ENCODE data around the gene COL4A1. TPM values are rescaled to one million over a fixed set of nuclear protein-coding genes. Genes with fewer than 3 reads are reported as not detected.

COL4A1 gene
- total RNA-seq, 2 donors from 2014 or later: 19.6 to 65.3 TPM

DNA sequence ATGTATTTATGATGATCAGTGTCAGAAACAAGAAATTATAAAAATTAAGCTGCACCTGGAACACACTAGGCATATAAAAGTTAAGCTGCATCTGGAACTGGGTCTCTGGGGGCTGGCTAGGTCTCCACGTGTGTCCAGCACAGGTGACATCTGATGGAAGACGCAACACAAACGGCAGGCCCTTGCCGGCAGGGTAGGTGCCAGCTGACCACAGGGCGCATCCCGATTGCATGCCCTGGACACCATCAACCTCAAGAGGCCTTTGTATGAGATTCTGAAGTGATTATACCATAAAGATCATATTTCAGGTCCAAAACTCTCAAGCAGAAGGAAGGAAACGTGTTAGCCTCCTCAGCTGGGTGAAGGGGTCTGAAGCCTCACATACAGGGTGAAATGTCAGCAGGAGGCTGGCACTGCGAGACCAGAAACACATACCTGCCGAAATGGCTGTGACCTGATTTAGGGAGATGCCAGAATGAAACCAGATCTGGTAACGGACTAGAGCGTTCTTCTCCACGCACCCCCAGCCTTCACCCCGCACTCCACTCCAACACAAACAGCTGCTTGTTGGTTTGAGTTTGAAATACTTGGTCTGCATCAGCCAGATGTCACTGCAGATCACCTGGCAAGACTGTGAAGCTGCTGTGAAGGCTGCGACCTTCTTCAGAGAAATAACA, 37.3 kb downstream of the COL4A1 start:
- no peak for DNase-seq
- ATAC-seq: no peak

DNA sequence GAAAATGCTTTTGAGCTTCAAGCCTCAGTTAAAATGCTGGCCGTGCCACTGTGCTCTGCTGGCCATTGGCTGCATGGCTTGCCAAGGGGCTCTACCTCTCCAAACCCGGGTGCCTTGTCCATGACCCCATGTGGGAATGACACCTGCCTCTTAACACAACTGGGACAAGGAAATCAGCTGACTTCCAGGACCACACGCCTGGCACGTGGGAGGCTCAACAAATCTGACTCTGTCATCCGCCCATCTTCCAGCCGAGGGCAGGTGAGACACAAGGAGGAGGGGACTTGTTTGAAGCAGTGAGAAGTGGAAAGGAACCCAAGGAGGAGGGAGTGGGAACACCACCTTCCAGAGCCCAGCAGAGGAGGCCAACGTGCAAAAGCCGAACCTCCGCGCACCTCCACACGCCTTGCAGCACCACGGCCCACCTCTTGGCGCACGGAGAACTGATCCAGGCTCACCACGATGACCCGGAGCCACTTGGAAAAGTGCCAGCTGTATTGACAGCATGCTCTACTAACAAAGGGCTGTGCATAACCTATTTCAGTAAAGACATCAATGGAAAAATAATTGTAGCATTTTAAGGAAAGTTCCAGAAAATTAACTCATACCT, 38.3 kb downstream of the COL4A1 start:
- no peak for DNase-seq
- intact Hi-C loops (cut with DNase I, micrococcal nuclease): no loop called here
- no peak for ATAC-seq

More for the DNA sequence above, 37.3 kb downstream of the COL4A1 start:
- intact Hi-C loops (cut with DNase I, micrococcal nuclease): no loop called here

DNA sequence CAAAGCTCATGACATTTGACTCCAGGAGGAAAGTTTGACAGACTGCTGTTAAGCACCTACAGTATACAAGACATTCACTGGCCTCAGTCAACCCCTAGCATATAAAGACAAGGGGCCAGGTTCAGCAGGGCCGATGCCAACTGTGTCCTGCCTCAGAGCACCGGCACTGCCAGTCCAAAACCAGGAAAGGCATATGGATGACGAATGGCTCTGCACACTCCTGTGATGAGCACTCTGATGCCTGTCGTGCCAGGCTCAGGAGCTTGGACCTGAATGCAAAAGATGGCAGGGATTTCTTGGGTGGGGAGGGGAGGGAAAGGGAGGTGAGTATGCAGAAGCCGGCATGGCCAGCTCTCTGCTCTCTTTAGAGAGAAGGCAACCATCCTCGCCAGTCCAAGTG, 38.9 kb downstream of the COL4A1 start:
- no peak for DNase-seq
- intact Hi-C loops (cut with DNase I, micrococcal nuclease): no loop called here
- no peak for ATAC-seq

DNA sequence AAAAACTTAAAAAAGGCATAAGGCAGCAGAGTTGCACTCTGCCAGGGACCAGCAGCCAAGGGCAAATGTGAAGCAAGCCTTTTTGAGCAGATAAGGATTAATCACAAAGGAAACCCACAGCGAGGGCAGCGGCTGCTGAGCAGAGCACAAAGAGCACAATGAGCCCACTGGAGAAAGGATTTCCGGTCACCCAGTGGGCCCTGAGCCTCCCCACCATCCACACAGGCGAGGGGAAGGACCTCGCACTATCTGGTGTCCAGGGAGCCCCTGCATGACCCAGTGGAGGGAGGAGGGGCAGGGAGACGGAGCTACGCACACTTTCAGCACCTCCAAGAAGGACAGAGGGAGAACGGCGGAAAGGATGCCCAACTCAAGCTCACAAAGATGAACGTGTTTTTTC, 40.0 kb downstream of the COL4A1 start:
- DNase-seq (no peak), ATAC-seq (no peak)
- intact Hi-C loops (cut with DNase I, micrococcal nuclease): no loop called here

DNA sequence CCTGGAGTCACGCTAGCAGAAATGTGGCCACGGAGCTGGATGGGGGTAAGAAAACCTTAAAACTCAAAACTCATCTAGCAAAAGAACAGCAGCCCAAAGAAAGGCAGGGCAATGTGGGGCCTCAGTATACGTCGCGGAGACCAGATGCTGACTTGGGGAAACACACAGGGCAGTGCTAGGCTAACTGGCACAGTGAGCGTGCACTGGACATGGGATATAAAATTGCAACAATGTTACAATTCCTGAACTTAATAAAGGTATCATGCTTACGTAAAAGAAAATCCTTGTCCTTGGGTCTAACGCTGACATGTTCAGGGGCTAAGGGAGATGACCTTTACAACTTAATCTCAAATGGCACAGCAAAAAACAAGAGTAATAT, 40.5 kb downstream of the COL4A1 start:
- no peak for DNase-seq
- no peak for ATAC-seq
- intact Hi-C loops (cut with DNase I, micrococcal nuclease): no loop called here

DNA sequence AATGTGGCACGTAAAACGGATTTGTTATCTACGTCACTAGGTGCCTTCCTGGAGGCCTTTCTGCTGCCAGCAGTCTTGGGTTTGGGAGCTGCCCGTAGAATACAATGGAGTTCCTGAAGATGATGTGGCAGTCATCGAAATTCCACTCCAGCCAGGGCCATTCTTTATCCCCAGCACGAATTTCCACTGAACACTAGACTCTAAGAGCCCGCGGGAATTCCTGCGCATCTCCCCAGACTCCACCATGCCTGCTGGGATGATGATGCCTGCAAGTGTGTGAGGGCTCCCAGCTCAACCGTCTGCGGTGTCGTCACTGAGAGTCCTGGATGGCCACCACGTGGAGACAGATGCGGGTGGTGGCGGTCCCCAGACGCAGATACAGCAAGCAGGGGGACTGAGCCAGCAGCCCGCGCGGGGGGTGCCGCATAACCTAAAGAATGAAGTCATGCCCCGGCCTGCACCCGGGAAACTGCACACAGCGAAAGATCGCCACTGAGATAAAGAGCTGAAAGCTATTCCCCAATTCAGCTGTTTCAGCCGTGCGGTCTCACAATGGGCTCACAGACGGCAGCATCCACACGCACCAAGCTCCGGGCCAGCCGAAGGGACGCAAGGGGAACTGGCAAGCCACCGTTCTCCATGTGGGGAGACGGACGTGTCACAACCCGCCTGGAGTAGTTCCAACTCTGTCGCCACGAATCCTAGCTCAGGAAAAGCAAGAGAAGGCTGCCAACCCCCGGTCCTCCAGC, 41.1 kb downstream of the COL4A1 start:
- intact Hi-C loops (cut with DNase I, micrococcal nuclease): no loop called here
- DNase-seq: no peak
- no peak for ATAC-seq

DNA sequence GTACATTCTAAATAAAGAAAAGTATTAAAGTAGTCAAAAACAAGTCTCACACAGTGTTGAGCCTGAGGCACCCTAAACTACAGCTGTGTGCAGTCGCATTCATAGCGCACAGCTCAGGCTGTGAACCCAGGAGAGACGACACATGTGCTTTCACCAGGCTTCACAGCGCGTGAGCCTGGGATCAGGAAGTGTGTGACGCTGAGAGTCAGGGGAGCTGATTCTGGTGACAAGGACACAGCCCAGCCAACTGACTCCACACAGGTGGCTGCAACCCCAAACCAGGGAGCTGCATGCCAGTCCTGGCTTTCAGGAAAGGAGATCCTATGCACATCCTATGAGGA, 41.6 kb downstream of the COL4A1 start:
- ATAC-seq: no peak
- intact Hi-C loops (cut with DNase I, micrococcal nuclease): no loop called here
- DNase-seq: no peak

DNA sequence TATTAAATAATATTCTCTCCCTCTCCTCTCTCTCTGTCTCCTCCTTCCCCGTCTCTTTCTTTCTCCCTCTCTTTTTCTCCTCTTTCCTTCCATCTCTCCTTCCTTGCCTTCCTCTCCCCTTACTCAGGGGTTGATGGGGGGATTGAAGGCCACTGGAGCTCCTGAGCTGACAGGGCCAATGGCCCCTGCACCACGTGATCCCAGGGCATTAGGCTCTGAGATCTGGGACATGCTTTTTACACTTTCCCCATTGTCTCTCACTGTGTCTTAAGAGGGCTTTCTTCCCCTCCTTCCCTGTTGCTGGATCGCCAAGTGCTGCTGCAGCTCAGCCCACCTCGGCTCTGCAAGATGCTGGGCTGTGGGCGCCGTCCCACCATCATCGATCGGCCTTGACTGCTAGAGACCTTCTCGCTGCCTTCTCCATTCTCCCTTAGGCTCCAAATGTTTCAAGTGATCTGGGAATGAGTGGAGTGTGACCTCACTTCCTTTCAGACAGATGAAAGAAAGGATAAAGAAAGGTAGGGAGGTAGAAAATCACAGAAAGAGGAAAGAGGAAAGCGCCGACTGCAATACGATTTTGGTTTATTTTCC, 42.2 kb downstream of the COL4A1 start:
- ATAC-seq (no peak), DNase-seq (no peak)
- intact Hi-C loops (cut with DNase I, micrococcal nuclease): no loop called here

DNA sequence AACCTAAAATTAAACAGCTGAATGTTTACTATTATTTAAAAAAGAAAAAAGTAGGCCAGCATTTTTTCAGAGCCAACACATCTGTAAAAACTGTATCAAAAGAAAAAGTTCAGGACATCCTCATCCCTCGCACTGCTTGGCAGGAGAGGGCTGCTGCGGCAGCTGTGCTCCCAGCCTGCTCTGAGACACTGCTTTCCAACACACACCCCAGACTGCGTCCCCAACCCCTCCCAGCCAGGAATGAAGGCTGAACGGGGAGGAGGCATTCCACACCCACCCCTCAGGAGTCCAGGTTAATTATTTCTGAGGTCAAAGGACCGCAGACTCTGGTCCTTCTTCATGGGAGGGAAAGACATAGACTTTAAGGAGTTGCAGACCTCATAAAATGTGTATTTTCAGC, 43.1 kb downstream of the COL4A1 start:
- intact Hi-C loops (cut with DNase I, micrococcal nuclease): no loop called here
- DNase-seq (no peak), ATAC-seq (peak; percentile 93)

DNA sequence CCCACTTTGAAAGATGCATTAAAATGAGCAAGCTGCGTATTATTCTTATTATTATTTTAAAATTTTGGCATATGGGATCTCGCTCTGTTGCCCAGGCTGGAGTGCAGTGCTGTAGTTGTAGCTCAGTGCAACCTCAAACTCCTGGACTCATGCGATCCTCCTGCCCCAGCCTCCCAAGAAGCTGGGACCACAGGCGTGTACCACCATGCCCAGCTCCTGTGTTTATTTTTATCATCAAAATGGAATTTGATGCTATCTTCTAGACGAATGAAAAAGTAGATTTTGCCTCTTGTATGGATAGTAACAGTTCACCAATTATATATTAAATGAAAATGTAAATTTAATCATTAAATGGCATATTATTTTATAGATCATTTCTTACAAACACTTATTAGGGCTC, 43.6 kb downstream of the COL4A1 start:
- DNase-seq (no peak), ATAC-seq (no peak)
- intact Hi-C loops (cut with DNase I, micrococcal nuclease): no loop called here

DNA sequence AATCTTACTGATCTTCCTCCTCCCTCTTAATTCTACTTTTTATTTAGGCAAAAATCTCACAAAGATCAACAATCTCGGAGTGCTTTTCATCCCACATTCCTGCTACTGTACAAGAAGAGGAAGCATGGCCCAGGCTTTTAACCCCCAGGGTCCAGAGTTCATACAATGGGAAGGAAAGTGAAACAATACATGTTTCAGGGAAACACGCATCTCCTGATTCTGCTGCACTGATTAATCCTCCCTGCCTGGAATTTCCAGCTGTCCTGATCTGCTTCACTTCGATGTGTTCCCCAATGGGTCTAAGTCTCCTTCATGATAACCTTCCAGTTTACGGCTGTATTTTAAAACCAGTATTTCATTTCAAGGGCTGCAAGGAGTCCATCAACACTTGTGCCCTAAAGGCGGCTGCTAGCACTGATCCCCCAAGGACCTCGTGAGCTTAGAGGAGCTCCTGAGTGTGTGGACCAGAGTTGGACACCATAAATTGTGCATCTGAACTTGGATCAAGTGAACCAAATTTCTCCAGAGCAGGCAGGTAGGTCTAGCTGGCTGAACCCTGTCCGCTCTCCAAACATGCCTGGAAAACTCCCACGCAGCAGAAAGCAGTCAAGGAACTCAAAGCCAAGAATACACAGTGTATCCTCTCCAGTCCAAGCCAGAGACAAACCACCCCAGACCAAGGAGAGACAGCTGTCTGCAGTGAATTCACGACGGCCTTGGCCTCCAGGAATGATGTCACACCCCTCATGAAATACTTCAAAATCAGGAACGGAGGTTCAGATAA, 44.3 kb downstream of the COL4A1 start:
- ATAC-seq (peak; percentile 81), DNase-seq (no peak)
- intact Hi-C loops (cut with DNase I, micrococcal nuclease): no loop called here

DNA sequence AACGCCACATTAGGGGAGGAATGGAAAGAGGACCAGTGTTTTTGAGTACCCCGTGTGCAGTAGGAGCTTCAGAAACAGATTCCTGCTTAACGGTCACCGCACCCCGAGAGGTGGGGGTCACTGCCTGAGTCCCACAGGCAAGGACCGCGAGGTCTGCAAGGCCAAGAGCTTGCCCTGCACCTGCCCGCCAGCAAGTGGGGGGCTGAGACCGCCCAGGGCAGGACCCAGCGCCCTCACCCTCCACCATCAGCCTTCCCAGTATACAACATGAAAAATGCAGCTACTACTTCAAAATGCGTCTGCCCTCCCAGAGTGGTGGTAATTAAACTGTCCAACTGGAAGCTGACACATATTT, 44.9 kb downstream of the COL4A1 start:
- intact Hi-C loops (cut with DNase I, micrococcal nuclease): no loop called here
- ATAC-seq: no peak
- DNase-seq: no peak

DNA sequence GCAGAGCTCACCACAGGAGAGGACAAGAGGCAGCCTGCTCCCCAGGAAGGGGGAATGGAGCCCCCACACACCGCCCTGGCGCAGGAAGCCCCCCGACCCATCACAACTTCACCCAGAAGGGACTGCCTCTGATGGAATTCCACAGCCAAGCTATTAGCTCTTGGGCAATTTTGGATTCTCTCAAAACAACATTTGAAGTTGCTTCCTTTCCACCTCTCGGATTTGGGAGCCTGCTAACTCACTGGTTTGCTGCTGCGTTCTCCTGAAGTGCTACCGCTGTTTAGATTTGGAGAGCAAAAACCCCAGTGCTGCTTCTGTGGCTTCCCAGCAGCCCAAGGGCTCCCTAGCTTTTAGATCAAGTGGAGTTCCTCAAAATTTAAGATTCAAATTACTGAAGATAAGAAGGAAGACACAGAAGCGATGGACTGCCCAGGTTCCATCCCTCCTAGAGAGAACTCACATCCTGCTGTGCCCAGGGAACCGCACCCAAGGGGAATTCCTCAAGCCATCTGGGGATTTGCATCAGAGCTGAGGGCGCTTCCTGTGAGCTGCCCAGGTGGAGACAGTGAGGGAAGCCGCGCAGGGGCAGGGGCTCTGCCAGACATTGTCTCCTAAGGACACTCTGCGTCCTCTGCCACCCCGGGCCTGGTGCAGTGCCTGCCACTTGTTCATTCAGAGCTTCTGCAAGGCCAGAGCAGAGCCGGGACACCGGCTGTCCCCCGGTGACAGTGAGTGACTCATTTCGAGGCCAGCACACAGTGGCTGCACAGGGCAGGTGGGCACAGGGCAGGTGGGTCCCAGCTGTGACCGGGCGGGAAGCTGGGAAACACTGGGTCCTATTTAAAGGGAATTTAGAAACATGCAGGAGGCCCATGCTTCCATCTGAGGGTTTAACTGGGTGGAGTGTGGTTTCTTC, 45.5 kb downstream of the COL4A1 start:
- DNase-seq (no peak), ATAC-seq (no peak)
- intact Hi-C loops (cut with DNase I, micrococcal nuclease): no loop called here

DNA sequence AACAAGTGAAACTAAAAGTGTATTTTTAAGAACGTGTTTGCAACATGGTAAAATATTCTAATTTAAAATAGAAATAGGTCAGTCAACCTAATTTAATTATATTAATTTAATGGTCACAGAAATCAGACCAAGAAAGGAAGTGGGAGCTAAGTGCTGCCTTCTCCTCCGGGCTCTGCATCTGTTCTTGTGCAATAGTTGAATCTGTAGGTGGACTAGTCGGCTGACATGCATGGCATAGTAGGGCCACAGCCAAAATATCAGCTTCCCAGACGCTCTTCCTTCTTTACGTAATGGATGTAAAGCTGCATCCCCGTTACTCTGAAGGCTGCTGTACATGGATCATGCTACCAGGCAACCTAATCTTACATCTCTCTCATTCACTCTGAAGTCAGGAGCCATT, 47.3 kb downstream of the COL4A1 start:
- no peak for ATAC-seq
- intact Hi-C loops (cut with DNase I, micrococcal nuclease): no loop called here
- DNase-seq: no peak

DNA sequence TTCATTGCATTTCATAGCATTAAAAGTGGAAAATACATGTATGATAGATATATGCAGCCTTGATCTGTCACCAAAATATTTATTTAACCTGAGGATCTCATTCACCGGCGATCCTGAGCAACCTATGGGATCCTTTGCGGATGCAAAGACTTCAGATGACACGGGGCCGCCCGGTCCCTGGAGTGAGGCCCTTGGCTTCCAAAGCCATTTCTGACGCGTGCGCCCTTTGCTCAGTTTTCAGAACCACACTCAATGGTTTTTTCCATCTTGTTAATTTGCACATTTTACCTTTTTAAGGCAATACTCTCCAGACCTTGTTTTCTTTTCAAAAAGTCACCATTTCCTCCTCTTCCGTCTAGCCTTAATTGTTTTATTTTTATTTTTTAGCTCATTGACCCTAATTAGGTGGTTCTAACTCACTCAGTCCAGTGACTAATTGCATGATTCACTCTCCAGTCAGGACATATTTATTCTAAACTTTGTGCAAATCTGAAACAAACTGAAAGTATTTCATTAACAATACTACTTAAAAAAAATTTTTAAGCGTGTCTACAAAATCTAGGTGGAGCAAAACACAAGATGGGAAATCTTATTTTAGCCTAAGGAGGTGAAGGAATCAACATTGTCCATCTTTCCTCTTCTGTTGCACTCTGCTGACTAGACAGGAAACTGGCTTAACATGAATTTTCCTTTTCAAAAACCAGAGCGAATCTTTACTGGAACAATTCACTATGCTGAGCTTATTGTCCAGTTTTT, 47.9 kb downstream of the COL4A1 start:
- DNase-seq: no peak
- ATAC-seq: no peak
- intact Hi-C loops (cut with DNase I, micrococcal nuclease): no loop called here

DNA sequence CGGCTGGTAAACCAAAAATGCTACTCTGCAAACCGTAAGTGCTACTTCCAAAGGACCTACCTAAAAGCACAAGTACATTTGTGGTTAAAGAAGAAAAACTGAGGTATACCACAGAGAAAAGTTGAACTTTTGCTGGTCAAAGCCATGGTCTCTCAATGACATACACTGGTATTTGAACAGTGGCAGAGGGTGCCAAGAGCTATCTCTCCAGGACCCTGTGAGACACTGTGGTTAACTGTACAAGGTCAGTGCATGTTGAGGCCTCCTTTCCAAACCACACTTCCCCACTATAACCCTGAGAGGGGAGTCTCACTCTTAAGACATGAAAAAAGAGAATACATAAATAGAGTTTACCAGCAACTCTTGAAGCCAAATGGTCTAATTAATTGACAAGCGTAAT, 49.5 kb downstream of the COL4A1 start:
- DNase-seq (no peak), ATAC-seq (no peak)
- intact Hi-C loops (cut with DNase I, micrococcal nuclease): no loop called here

DNA sequence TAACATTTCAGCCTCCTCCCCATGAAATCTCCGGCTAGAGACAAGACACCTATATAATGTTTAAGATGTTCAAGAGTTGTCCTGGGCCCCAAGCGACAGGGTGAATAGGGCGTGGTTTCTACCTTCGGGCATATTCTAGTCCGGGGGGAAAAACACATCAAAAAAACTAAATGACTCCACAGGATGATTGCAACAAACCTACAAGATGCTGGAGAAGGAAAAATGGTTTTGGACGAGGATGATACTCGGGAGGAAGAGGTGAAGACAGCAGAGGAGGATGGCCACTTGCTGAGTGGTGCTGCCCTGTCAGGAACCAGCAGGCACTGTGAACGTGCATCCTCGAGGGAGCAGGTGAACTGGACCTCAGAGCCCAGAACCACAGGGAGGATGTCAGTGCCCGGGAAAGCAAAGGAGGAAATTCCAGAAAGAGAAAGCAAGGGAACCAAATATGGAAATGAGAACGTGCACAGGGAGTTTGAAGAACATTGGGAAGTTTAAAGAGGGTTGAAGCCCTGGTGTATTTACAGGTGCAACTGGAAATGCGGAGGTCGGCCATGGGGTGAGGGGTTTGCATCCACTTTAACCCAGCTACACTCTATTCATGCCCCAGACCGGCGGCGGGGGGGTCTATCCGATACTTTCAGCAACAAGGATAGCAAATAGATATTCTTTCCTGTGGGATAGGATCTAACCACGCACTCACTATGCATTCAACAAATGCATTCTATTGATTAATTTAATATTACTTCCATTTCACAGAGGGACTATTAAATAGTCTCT, 50.6 kb downstream of the COL4A1 start:
- intact Hi-C loops (cut with DNase I, micrococcal nuclease): no loop called here
- DNase-seq: no peak
- ATAC-seq: no peak
